Ovary (tissue), 9 donors: ENCODE measurements around the gene NUBPL. TPM values are rescaled to one million over a fixed set of nuclear protein-coding genes. Genes with fewer than 3 reads are reported as not detected.

Source experiments
- DNase-seq, 5 donors: peaks; one replicate each; pipeline ENCODE4 v3.0.0-alpha.2; 2019 to 2020
- H3K27ac ChIP-seq, 2 donors: fragments of 200-600 bp; one replicate each; pipeline versions ENCODE4 v1.5.1 to v1.8.0; 2019 to 2022
- H3K27me3 ChIP-seq: fragments of 200-600 bp; one replicate; pipeline ENCODE4 v1.8.0; 2022
- H3K36me3 ChIP-seq: fragments of 200-600 bp; sonication (generic); one replicate; pipeline ENCODE4 v1.5.1; 2019
- H3K4me1 ChIP-seq: one replicate; pipeline ENCODE4 v1.8.1; 2013; ENCODE audit warnings: mild to moderate bottlenecking, moderate library complexity; ENCODE audit not compliant: insufficient read depth
- H3K4me3 ChIP-seq: fragments of 200-600 bp; sonication (generic); one replicate; pipeline ENCODE4 v1.5.1; 2017
- H3K9me3 ChIP-seq, 2 donors: fragments of 200-600 bp in 1 of 2; sonication (generic) in 1 of 2; one replicate each; pipeline versions ENCODE4 v1.5.1 to v1.8.1; 2013 to 2019; ENCODE audit warnings: mild to moderate bottlenecking in 1 of 2, moderate library complexity in 1 of 2
- CTCF ChIP-seq, 3 donors: fragments of 450-650 bp in 2 of 3; fragments of 200-600 bp in 1 of 3; IDR thresholded peaks; one replicate each; pipeline versions ENCODE4 v1.5.1 to v1.8.0; 2016 to 2022; ENCODE audit warnings: antibody characterized with exemption in 3 of 3, mild to moderate bottlenecking in 1 of 3
- EP300 ChIP-seq: sonication (generic); formaldehyde crosslinking; IDR thresholded peaks from one replicate; pipeline ENCODE4 v1.6.1; 2017; ENCODE audit warnings: antibody characterized with exemption
- POLR2A ChIP-seq: fragments of 450-650 bp; IDR thresholded peaks from one replicate; pipeline ENCODE4 v1.6.1; 2017; ENCODE audit warnings: antibody characterized with exemption, mild to moderate bottlenecking, moderate library complexity
- WGBS, 3 donors: extraction: QIAGEN DNeasy Blood & Tissue Kit in 1 of 3; methylation state at CpG; one replicate each; pipeline versions ENCODE4 v1.1.5 to v1.1.7; 2013 to 2017; 5-methylcytosine and 5-hydroxymethylcytosine counted together
- intact Hi-C, 4 donors: fragments of 100-400 bp; cut with DNase I; formaldehyde crosslinking; loops; one replicate each; pipeline versions ENCODE4 v1.11.0 to v1.15.1; 2022 to 2023
- polyA plus RNA-seq, 2 donors: library from polyadenylated mRNA; stranded (reverse); fragments of 200-250 nt in 1 of 2; fragments of 350-450 nt in 1 of 2; fragmentation: Illumina TruSeq in 1 of 2; extraction: RNeasy Lipid Tissue Mini Kit (QIAGEN cat#74804) in 1 of 2; gene quantifications; one replicate each; pipeline ENCODE4 v1.2.3, GENCODE V29; 2013 to 2014
- total RNA-seq, 7 donors: library from RNA; depleted of rRNA in 2 of 7; stranded (reverse); fragments of >200 nt in 2 of 7; fragmentation: NEBNext Ultra II Directional in 3 of 7; extraction: Animal tissue kit (Norgen Biotek cat#: 25700) in 3 of 7; gene quantifications; one replicate each; pipeline versions ENCODE4 v1.1.0 to v1.2.4, GENCODE V29; 2016 to 2023
- donor health status: DM: no; HTN: no; CAD: no; lungs with moderate emphysema.
- donor health status: DM: no; HTN: no; CAD: no.
- donor health status: Bipolar disorder and iron deficiency.
- donor health status: DM: yes; HTN: yes; CAD: no.
- donor health status: DM: no; HTN: no; CAD: no.
- donor health status: DM: yes; HTN: yes; CAD: no.

Gene NUBPL
- total and polyA plus RNA-seq, 9 donors, result 5.8 to 17.6 (median 14.0) TPM

- no peak overlapping the region for H3K27ac ChIP-seq
- no peaks in the 10 kb centered on the region for H3K4me1 ChIP-seq
- no peak overlapping the region for H3K4me3 ChIP-seq
- TF ChIP-seq POLR2A (no peak), EP300 (no peak), CTCF (IDR thresholded peaks at IDR 0.05) (no peak)
- intact Hi-C loops, result no loop called here
- H3K9me3 ChIP-seq, result no peaks in the 10 kb centered on the region
- H3K36me3 ChIP-seq, result no peaks in the 10 kb centered on the region
- 18 to 51% (median 33%) methylated on average over 4 of the region's 4 CpGs for WGBS, 3 donors
- DNase-seq, result no peak
- H3K27me3 ChIP-seq, result no peaks in the 10 kb centered on the region
Measured at GRCh38 chr14:31880935-31881334, 319.7 kb downstream of the NUBPL start.

DNA sequence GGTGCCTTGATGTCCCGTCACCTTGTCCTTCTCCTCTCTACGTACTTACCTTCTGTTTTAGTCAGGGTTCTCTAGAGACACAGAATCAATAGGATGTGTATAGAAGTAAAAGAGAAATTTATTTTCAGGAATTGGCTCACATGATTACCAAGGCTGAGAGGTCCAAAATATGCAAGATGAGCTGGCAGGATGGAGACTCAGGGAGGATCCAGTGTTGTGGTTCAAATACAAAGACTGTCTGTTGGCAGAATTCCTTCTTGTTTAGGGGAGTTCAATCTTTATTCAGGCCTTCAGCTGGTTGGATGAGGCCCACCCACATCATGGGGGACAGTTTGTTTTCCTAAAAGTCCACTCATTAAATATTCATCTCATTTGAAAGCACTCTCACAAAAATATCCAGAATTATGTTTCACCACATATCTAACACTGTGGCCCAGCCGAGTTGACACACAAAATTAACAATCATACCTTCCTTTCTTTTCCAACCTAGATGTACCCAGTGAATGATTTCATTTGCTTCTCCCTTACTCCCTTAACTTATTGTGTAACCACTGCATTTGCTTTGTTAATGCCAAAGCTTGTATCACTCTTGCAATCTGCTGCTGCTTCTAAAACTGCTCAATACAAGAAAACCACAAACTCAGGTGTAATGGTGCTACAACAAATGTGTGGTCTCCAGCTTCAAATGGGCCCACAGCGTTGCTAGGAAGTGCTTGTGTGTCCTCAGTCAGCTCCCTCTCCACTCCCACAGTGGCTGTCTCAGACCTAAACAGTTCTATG lies 320.5 kb downstream of the NUBPL start:
- Histone ChIP-seq H3K36me3 (no peaks in the 10 kb centered on the region), H3K9me3 (no peaks in the 10 kb centered on the region), H3K27me3 (no peaks in the 10 kb centered on the region), H3K27ac (no peak overlapping the region), H3K4me1 (no peaks in the 10 kb centered on the region), H3K4me3 (no peak overlapping the region)
- DNase-seq, result no peak
- WGBS, 3 donors, result 84 to 93% (median 92%) methylated on average over 4 of the region's 4 CpGs
- intact Hi-C loops, result no loop called here
- TF ChIP-seq EP300, result no peak
- TF ChIP-seq POLR2A, result no peak
- no peak for TF ChIP-seq CTCF (IDR thresholded peaks at IDR 0.05)

DNA sequence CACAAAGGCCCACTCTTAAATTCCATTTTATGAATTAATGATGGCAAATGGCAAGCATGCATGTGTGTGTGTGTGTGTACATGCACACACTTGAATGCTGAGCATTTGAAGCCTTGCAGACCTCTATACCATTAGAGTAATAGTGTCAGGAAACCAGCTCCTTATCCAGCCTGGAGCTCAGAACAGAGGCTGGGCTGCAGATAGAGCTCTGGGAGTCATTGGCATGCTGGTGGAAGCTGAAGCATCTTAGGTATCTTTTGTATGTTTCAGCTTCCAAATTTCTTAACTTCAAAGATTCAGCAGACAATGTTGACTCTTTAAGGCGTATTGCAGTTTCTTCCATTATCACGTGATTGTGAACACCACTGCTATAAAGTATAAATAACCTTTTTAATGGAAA lies 323.0 kb downstream of the NUBPL start:
- 29 to 62% (median 32%) methylated on average over 2 of the region's 2 CpGs for WGBS, 3 donors
- no peaks in the 10 kb centered on the region for H3K27me3 ChIP-seq
- no peak for DNase-seq
- H3K4me3 ChIP-seq, result no peak overlapping the region
- H3K4me1 ChIP-seq, result no peaks in the 10 kb centered on the region
- H3K9me3 ChIP-seq, result no peaks in the 10 kb centered on the region
- no peaks in the 10 kb centered on the region for H3K36me3 ChIP-seq
- no peak overlapping the region for H3K27ac ChIP-seq
- TF ChIP-seq EP300 (no peak), CTCF (IDR thresholded peaks at IDR 0.05) (no peak), POLR2A (no peak)
- intact Hi-C loops, result no loop called here

- no peak overlapping the region for H3K4me3 ChIP-seq
- H3K9me3 ChIP-seq, result no peaks in the 10 kb centered on the region
- no peaks in the 10 kb centered on the region for H3K27me3 ChIP-seq
- DNase-seq, result no peak
- H3K27ac ChIP-seq, result no peak overlapping the region
- WGBS, 3 donors, result 85 to 90% (median 90%) methylated on average over 7 of the region's 7 CpGs
- no peaks in the 10 kb centered on the region for H3K4me1 ChIP-seq
- no peak for TF ChIP-seq EP300
- TF ChIP-seq POLR2A, result no peak
- TF ChIP-seq CTCF (IDR thresholded peaks at IDR 0.05), result no peak
- intact Hi-C loops, result no loop called here
- no peaks in the 10 kb centered on the region for H3K36me3 ChIP-seq
Measured at GRCh38 chr14:31884776-31885379, 323.7 kb downstream of the NUBPL start.
